KG1 (cell line): Measurements from ENCODE around the gene C17orf50.
A peak's percentile ranks its signal among the peaks of the same experiment; 100 is the strongest.

Experiments used
- DNase-seq: peaks from one replicate; lab custom pipeline; 2025; lab: John Stamatoyannopoulos, UW

Gene C17orf50

GRCh38 chr17:35788477-35789368 lies 28.0 kb downstream of the C17orf50 start:
- no peak for DNase-seq

- no peak for DNase-seq
Observed at GRCh38 chr17:35790841-35791240, 30.2 kb downstream of the C17orf50 start.

GRCh38 chr17:35791681-35792350 lies 31.1 kb downstream of the C17orf50 start:
- no peak for DNase-seq

DNA sequence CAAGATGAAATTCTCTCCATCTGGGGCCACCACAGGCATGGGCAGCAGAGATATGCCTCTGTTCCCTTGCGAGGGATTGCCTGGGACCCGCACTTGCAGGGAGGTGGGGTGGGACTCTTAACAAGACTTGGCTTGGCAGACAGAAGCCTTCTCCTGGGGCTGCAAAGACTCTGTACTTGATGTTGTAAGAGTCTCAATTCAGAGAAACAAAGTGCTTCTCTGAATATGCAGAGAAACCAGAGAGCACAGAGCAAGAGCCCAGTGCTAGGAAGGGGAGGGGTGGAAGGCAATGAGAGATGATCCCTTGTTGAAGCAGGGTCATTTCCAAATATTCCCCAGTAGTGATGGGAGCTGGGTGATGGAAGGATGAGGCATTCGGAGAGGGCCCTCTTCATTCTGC lies 32.6 kb downstream of the C17orf50 start:
- DNase-seq: no peak

DNA sequence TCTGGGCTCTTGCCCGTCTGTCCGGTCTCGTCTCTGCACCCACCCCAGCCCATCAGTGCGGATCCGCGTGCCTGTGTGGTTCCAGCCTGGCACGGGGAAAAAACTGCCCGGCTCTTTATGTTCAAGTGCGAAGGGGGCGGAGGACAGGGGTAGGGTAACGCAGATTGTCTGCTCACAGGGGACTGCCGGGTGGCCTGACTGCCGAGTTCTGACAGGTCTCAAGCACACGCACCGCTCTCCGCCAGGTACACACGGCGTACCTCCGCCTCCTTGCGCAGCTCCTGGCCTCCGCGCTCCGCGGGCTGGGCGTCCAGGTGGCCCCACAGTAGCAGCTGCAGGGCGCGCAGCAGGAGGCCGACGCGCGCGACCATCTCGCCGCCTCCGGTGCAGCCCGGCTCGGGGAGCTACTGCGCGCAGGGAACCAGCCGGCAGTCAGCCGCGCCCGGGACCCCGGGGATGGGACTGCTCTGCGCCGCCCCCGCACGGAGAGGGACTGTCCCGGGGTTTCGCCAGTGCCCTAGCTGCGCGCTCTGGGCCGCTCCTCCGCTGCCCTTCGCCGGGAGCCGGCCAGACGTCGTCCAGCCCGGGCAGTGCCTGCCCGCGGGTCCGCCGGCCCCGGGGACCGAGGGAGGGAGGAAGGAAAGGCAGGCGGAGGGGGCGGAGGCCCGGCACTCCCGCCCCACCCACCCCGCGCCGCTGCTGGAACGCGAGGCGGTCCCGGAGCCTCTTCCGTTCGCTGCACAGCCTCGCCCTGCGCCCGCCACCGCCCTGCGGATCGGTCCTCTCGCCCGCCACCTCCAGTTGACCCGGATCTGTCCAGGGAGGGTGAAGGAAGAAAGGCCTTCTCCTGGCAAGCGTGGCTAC lies 34.6 kb downstream of the C17orf50 start, which contains the start of gene MMP28:
Gene MMP28, minus strand, starts transcription at position 635 of the 864 bp plus-strand sequence. Its CDS starts 264 bp downstream, at position 371.
- no peak for DNase-seq

- DNase-seq: no peak
Observed at GRCh38 chr17:35795871-35796265, 35.2 kb downstream of the C17orf50 start.

DNA sequence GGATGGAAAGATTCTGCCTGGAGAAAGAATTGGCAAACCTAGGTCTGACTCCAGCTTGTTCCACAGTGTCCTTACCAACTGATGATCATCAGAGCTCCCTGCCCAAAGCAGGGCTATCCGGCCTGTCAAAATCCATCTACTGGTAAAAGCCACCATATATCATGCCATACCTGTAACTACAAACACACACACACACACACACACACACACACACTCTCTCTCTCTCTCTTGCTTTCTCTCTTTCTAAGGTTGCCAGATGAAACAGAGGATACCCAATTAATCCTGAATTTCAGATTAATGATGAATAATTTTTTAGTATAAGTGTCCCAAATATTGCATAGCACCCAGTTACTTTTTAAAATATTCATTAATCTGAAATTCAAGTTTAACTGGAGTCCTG lies 36.3 kb downstream of the C17orf50 start:
- no peak for DNase-seq

- no peak for DNase-seq
Observed at GRCh38 chr17:35797370-35797769, 36.7 kb downstream of the C17orf50 start.

DNA sequence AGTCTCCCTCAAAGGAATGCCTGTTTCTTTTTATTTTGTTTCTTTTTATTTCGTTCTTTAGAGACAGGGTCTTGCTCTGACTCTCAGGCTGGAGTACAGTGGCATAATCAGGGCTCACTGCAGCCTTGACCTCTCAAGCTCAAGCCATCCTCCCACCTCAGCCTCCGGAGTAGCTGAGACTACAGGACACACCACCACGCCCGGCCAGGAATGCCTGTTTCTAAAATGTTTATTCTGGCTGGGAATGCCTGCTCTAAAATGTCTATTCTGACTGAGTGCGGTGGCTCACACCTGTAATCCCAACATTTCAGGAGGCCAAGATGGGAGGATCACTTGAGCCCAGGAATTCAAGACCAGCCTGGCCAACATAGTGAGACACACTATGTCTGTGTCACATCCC lies 37.2 kb downstream of the C17orf50 start:
- no peak for DNase-seq

GRCh38 chr17:35799942-35800341 lies 39.3 kb downstream of the C17orf50 start:
- DNase-seq: no peak

- peak; percentile 85 for DNase-seq
Observed at GRCh38 chr17:35801583-35802224, 41.0 kb downstream of the C17orf50 start.

DNA sequence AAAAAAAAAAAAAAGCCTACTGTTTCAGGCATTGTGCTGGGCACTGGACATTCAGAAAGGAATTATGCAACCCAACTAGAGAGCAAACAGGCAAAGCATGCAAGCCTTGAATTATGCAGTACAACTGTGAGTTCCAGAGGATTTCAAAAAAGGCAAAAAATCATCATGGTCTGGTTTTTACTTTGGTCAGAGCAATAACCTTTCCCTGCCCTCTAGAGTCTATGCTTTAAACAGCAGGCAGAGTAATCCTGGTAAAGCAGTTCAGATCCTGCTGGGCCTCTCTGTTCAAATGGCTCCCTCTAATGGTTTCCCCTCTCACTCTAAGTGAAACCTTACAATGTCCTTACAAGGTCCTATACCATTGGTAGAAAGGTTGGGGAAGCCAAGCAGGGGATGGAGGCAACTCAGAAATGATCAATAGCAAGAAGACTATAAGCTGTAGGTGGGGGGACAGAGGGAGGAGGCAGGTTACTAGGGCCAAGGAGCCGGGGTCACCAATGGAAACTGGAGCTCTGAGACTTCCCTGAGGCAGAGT lies 44.0 kb downstream of the C17orf50 start:
- DNase-seq: peak; percentile 70

- DNase-seq: no peak
Observed at GRCh38 chr17:35807371-35808144, 46.9 kb downstream of the C17orf50 start.

DNA sequence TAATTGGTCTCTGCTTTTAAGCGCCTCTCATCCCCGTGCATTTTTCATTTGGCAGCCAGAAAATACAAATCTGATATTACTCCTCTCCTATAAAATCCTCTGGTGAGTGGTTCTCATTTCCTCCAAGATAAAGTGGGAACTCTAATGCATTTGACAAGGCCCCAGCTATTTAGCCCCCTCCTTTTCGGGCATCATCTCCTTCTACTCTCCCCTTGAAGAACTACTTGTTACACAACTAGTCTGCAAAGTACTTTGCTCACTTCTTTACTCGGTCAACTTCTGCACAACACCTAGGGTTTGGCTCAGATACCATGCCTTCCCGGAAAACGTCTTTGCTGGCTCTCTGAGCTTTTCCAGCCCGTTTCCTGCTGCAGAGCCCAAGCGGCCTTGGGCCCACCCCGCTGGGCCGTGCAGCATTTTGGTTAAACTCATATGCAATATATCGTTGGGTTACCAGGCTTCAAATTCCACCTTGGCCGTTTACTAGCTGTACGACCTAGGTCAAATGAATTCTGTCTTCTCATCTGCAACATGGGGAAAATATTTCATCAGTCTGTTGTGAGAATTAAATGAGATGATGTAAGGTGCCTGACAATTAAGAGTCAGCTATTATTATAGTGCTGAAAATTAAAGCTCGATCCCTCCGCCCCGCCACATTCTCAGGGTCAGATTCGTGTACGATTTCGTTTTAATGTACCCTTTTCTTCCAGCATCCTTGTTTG lies 47.7 kb downstream of the C17orf50 start:
- DNase-seq: no peak

DNA sequence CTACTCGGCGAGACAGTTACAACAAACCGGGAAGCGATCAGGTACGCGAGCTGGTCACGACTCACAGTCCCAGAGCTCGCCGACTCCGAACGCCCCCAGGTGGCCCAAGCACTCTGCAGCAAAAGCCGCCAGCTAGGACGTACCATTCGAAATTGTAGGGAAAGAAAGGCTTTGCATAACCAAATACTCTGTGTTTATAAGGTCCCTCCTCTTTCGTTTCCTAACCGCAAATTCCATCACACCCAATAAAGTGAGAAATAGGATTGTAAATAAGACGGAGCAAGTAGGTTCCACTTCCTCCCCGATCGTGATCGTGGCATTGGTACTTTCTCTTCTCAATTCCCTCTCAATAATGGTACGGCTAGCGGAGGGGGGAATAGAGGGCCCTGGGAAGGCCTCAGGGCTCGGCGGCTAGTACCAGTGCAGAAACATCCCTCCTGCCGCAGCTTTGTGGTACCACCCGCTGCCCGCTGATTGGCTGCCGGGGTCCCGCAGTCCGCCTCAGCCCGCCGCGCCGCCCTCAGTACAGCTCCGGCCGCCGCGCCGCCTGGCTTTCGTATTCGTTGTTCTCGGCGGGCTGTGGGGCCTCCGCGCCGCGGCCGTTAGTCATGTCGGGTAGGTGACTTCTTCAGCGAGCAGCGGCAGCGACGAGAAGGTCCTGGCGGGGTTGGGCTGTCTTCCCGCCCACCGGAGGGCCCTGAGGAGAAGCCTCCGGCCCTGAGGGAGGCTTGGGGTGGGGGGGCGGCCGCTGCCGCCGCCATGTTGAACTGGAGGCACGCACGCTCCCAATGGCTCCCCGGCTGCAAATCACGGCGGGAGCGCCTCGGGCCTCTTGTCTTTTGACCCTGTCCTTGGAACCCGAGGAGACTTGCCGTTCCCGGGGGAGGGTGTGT lies 48.5 kb downstream of the C17orf50 start, which contains the start of gene TAF15:
Gene TAF15, plus strand, starts transcription at position 523 of the 893 bp plus-strand sequence. Its CDS starts 86 bp downstream, at position 609.
- peak; percentile 99 for DNase-seq

DNA sequence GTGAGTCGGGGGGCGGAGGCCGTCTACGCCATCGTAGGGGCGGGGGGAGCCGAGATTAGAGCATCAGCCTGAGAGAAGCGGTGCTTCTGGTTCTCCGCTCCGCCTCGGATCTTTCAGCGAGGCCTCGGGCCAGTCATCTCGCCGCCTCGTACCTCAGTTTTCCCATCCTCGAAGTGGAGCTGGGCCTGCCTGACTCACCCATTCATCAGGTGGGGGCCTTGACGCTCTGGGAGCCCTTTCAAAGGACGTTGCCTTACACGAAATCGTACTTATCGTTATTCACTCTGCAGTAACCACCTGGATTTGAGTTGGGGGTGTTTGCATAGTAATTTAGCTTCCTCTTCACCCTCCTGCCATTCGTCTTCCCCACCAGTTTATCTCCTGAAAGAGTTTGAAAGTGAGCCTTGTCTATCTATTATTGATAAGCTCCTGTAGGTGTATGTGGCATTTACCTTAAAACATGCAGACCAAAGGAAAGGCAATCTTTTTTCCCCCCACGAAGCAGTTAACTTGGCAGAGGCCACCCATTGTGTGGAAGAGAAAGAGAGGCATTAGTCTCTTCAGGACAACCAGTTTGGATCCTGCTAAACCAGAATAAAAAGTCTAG lies 49.3 kb downstream of the C17orf50 start:
- no peak for DNase-seq

DNA sequence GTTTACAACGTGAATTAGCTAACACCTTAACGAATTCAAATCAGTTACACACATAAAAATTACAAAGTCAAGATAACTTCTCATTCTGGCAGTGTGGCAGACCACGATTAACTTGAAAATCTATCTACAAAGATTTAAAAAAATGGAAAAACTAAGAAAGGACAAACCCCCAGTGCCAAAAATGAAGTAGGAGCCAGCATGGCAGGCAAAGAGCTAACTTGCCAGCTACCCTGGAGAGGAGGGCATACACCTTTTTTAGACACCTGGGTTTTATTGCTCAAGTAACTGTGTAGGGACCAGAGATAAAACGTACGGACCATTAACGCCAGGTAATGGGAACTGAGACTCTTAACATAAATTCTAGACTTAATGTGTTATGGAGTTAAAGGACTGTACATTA lies 51.1 kb downstream of the C17orf50 start:
- no peak for DNase-seq

- DNase-seq: no peak
Observed at GRCh38 chr17:35812456-35812855, 51.8 kb downstream of the C17orf50 start.
